Measurements from ENCODE around the gene ADGRL2.

ADGRL2 gene

DNA sequence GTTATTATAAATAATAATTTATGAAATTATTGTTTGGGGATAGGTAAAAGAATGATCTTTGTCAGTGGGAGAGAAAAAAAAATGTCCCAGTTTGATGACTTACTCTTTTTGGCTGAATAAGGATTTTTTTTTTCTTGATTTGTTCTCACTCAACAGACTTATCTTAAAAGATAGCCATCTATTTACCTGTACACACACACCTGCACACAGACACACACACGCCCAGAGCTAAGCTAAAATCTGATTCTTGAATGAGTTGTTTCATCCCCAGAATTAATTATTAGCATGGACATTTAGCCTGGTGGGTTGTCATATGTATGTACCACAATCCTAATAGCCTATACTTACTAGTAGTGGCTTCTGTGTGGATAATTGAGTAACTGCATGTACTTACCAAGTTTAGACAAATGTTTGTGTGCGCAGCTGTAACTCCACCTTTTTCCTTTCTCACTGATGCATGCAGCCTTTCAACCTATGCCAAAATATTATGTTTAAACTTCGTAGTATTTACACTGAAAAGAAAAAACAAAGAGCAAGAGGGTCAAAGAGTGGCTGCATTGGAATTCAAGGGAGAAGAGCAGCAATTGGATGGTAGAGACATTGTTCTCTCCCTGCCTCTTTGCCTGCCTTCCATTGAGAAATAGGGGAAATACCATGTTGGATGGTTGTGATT lies 174.3 kb downstream of the ADGRL2 start:
- no peak for DNase-seq
- Histone ChIP-seq H3K4me1 (no peaks in the 10 kb centered on the region), H3K36me3 (no peaks in the 10 kb centered on the region), H3K27me3 (no peaks in the 10 kb centered on the region), H3K9me3 (no peaks in the 10 kb centered on the region), H3K4me3 (ENCODE audit: low read depth, low read length) (no peak overlapping the region)
- TF ChIP-seq, protein P1, sequence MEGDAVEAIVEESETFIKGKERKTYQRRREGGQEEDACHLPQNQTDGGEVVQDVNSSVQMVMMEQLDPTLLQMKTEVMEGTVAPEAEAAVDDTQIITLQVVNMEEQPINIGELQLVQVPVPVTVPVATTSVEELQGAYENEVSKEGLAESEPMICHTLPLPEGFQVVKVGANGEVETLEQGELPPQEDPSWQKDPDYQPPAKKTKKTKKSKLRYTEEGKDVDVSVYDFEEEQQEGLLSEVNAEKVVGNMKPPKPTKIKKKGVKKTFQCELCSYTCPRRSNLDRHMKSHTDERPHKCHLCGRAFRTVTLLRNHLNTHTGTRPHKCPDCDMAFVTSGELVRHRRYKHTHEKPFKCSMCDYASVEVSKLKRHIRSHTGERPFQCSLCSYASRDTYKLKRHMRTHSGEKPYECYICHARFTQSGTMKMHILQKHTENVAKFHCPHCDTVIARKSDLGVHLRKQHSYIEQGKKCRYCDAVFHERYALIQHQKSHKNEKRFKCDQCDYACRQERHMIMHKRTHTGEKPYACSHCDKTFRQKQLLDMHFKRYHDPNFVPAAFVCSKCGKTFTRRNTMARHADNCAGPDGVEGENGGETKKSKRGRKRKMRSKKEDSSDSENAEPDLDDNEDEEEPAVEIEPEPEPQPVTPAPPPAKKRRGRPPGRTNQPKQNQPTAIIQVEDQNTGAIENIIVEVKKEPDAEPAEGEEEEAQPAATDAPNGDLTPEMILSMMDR (IDR thresholded peaks at IDR 0.05; ENCODE audit: low read depth, low read length), result no peak

GRCh38 chr1:81976539-81976938 lies 175.8 kb downstream of the ADGRL2 start:
- DNase-seq, result no peak
- TF ChIP-seq, protein P1 (IDR thresholded peaks at IDR 0.05; ENCODE audit: low read depth, low read length), result no peak
- Histone ChIP-seq H3K9me3 (no peaks in the 10 kb centered on the region), H3K36me3 (no peaks in the 10 kb centered on the region), H3K4me1 (no peaks in the 10 kb centered on the region), H3K4me3 (ENCODE audit: low read depth, low read length) (no peak overlapping the region), H3K27me3 (no peaks in the 10 kb centered on the region)

GRCh38 chr1:81978945-81979344 lies 178.2 kb downstream of the ADGRL2 start:
- H3K36me3 ChIP-seq, result no peaks in the 10 kb centered on the region
- no peaks in the 10 kb centered on the region for H3K27me3 ChIP-seq
- TF ChIP-seq, protein P1 (IDR thresholded peaks at IDR 0.05; ENCODE audit: low read depth, low read length), result no peak
- no peak overlapping the region for H3K4me3 ChIP-seq (ENCODE audit: low read depth, low read length)
- H3K9me3 ChIP-seq, result no peaks in the 10 kb centered on the region
- DNase-seq, result no peak
- no peaks in the 10 kb centered on the region for H3K4me1 ChIP-seq

GRCh38 chr1:81982523-81982922 lies 181.8 kb downstream of the ADGRL2 start:
- TF ChIP-seq, protein P1 (IDR thresholded peaks at IDR 0.05; ENCODE audit: low read depth, low read length), result no peak
- H3K4me1 ChIP-seq, result no peaks in the 10 kb centered on the region
- H3K27me3 ChIP-seq, result no peaks in the 10 kb centered on the region
- no peak overlapping the region for H3K4me3 ChIP-seq (ENCODE audit: low read depth, low read length)
- H3K9me3 ChIP-seq, result no peaks in the 10 kb centered on the region
- DNase-seq, result no peak
- H3K36me3 ChIP-seq, result no peaks in the 10 kb centered on the region

GRCh38 chr1:81989524-81989923 lies 188.8 kb downstream of the ADGRL2 start:
- TF ChIP-seq, protein P1 (IDR thresholded peaks at IDR 0.05; ENCODE audit: low read depth, low read length), result no peak
- no peak overlapping the region for H3K4me3 ChIP-seq (ENCODE audit: low read depth, low read length)

GRCh38 chr1:81990241-81990640 lies 189.5 kb downstream of the ADGRL2 start:
- Histone ChIP-seq H3K4me3 (ENCODE audit: low read depth, low read length) (no peak overlapping the region), H3K9me3 (no peaks in the 10 kb centered on the region), H3K27me3 (no peaks in the 10 kb centered on the region), H3K36me3 (no peaks in the 10 kb centered on the region), H3K4me1 (no peaks in the 10 kb centered on the region)
- DNase-seq, result no peak
- TF ChIP-seq, protein P1 (IDR thresholded peaks at IDR 0.05; ENCODE audit: low read depth, low read length), result no peak

More at GRCh38 chr1:81989524-81989923, 188.8 kb downstream of the ADGRL2 start:
- no peaks in the 10 kb centered on the region for H3K9me3 ChIP-seq
- no peak for DNase-seq
- no peaks in the 10 kb centered on the region for H3K4me1 ChIP-seq
- no peaks in the 10 kb centered on the region for H3K27me3 ChIP-seq
- no peaks in the 10 kb centered on the region for H3K36me3 ChIP-seq

Data from BE2C (cell line).